Right lobe of liver (tissue), 4 donors: ENCODE data around the gene CHD2.

Source experiments
- POLR2A ChIP-seq: fragments of 450-650 bp; IDR thresholded peaks from one replicate; pipeline ENCODE4 v1.6.1; 2017; ENCODE audit warnings: antibody characterized with exemption, mild to moderate bottlenecking
- TF ChIP-seq, protein P1 (sequence below), 4 donors: fragments of 200-600 bp in 3 of 4; fragments of 450-650 bp in 1 of 4; IDR thresholded peaks; one replicate each; pipeline versions ENCODE4 v1.5.1 to v1.8.0; 2016 to 2022; ENCODE audit warnings: antibody characterized with exemption in 4 of 4, mild to moderate bottlenecking in 2 of 4
- donor health status: DM: no; HTN: no; CAD: no.
- donor health status: DM: no; HTN: no; CAD: no.
- donor health status: DM: no; HTN: yes; CAD: no.

DNA sequence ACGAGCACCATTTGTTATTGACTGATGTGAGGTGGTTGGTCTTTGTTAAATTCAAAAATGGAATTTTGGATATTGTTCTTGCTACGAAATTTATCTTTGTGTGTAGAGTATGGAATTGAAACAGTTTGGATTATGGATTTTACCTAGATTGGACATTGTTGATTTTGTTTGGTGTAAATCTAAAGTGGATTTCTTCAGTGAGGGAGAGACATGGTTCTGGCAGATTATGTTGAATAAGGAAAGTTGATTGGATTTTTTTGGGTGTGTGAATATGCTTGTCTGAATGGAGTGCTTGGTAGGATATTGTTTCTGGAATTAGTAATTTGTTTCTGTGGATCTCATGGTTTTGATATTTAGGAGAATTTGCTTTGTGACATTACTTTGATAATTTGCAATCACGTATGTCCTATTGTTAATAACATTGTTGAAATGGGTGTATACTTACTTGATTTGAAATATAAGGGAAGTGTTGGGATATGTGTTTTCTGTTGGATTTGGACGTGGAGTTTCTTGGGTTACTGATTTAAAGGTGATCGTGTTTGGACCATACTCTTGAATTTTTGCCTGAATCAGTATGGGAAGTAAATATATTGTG, 1.0 kb upstream of the CHD2 start:
- no peak for TF ChIP-seq POLR2A
- TF ChIP-seq, protein P1, sequence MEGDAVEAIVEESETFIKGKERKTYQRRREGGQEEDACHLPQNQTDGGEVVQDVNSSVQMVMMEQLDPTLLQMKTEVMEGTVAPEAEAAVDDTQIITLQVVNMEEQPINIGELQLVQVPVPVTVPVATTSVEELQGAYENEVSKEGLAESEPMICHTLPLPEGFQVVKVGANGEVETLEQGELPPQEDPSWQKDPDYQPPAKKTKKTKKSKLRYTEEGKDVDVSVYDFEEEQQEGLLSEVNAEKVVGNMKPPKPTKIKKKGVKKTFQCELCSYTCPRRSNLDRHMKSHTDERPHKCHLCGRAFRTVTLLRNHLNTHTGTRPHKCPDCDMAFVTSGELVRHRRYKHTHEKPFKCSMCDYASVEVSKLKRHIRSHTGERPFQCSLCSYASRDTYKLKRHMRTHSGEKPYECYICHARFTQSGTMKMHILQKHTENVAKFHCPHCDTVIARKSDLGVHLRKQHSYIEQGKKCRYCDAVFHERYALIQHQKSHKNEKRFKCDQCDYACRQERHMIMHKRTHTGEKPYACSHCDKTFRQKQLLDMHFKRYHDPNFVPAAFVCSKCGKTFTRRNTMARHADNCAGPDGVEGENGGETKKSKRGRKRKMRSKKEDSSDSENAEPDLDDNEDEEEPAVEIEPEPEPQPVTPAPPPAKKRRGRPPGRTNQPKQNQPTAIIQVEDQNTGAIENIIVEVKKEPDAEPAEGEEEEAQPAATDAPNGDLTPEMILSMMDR (IDR thresholded peaks at IDR 0.05) = no peak
